ENCODE results near the gene CNTN2.

CNTN2 gene

GRCh38 chr1:205056956-205057568 is 14.1 kb downstream of the CNTN2 start:
- DNase-seq (ENCODE audit: low read depth), result no peak

- no peak for DNase-seq (ENCODE audit: low read depth)
Observed at GRCh38 chr1:205057808-205058575, 15.0 kb downstream of the CNTN2 start.

- no peak for DNase-seq (ENCODE audit: low read depth)
Observed at GRCh38 chr1:205058853-205059252, 15.8 kb downstream of the CNTN2 start.

GRCh38 chr1:205059660-205060059 is 16.6 kb downstream of the CNTN2 start:
- no peak for DNase-seq (ENCODE audit: low read depth)

GRCh38 chr1:205060746-205061145 is 17.7 kb downstream of the CNTN2 start:
- no peak for DNase-seq (ENCODE audit: low read depth)

- DNase-seq (ENCODE audit: low read depth), result no peak
Observed at GRCh38 chr1:205061227-205061626, 18.2 kb downstream of the CNTN2 start.

- DNase-seq (ENCODE audit: low read depth), result peak; percentile 72
Observed at GRCh38 chr1:205061665-205062069, 18.7 kb downstream of the CNTN2 start.

- DNase-seq (ENCODE audit: low read depth), result no peak
Observed at GRCh38 chr1:205062319-205062718, 19.3 kb downstream of the CNTN2 start.

- no peak for DNase-seq (ENCODE audit: low read depth)
Observed at GRCh38 chr1:205062895-205063294, 19.9 kb downstream of the CNTN2 start.

- no peak for DNase-seq (ENCODE audit: low read depth)
Observed at GRCh38 chr1:205064301-205064700, 21.3 kb downstream of the CNTN2 start.

- no peak for DNase-seq (ENCODE audit: low read depth)
Observed at GRCh38 chr1:205064741-205065316, 21.8 kb downstream of the CNTN2 start.

- DNase-seq (ENCODE audit: low read depth), result no peak
Observed at GRCh38 chr1:205065666-205066065, 22.7 kb downstream of the CNTN2 start.

- DNase-seq (ENCODE audit: low read depth), result peak; percentile 3
Observed at GRCh38 chr1:205066141-205066818, 23.3 kb downstream of the CNTN2 start.

- no peak for DNase-seq (ENCODE audit: low read depth)
Observed at GRCh38 chr1:205067031-205067430, 24.0 kb downstream of the CNTN2 start.

- no peak for DNase-seq (ENCODE audit: low read depth)
Observed at GRCh38 chr1:205068001-205068400, 25.0 kb downstream of the CNTN2 start.

- DNase-seq (ENCODE audit: low read depth), result no peak
Observed at GRCh38 chr1:205068457-205069040, 25.5 kb downstream of the CNTN2 start.

GRCh38 chr1:205069371-205070125 is 26.5 kb downstream of the CNTN2 start:
- DNase-seq (ENCODE audit: low read depth), result no peak

GRCh38 chr1:205071028-205071409 is 28.0 kb downstream of the CNTN2 start:
- no peak for DNase-seq (ENCODE audit: low read depth)

GRCh38 chr1:205071801-205072200 is 28.8 kb downstream of the CNTN2 start:
- no peak for DNase-seq (ENCODE audit: low read depth)

- DNase-seq (ENCODE audit: low read depth), result no peak
Observed at GRCh38 chr1:205072286-205072685, 29.3 kb downstream of the CNTN2 start.

GRCh38 chr1:205072881-205073280 is 29.9 kb downstream of the CNTN2 start:
- no peak for DNase-seq (ENCODE audit: low read depth)

- no peak for DNase-seq (ENCODE audit: low read depth)
Observed at GRCh38 chr1:205073511-205073910, 30.5 kb downstream of the CNTN2 start.

Measured in ELR (cell line).